SH-SY5Y (cell line): Measurements from ENCODE around the gene C2CD5.

ENCODE experiments used
- GATA2 ChIP-seq: IDR thresholded peaks from 2 replicates; pipeline ENCODE4 v1.6.1; 2011; ENCODE audit warnings: mild to moderate bottlenecking, low read depth, low read length
- GATA3 ChIP-seq: IDR thresholded peaks from 2 replicates; pipeline ENCODE4 v1.6.1; 2011; ENCODE audit warnings: low read depth, mild to moderate bottlenecking, low read length, moderate library complexity

DNA sequence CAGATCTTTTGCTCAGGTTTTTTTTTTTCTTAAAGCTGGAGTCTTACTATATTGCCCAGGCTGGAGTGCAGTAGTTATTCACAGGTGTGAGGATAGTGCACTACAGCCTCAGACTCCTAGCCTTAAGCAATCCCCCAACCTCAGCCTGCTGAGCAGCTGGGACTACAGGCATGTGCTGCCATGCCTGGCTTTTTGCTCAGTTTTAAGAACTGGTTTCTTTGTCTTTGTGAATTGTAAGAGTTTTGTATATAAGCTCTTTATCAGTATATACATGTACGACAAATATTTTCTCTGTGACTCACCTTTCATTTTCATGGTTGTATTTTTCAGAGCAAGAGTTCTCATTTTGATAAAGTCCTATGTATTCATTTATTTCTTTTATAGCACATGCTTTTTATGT, 33.3 kb upstream of the C2CD5 start:
- TF ChIP-seq GATA2 (no peak), GATA3 (no peak)
